K562 (cell line): ENCODE data around the gene PAX2. TPM values are rescaled to one million over a fixed set of nuclear protein-coding genes. Genes with fewer than 3 reads are reported as not detected.

ENCODE experiments used
- ATAC-seq: fragments of 200-7000 bp; cut with Tn5 transposase; 3 replicates; pipeline ENCODE4 v1.9.1; 2020; ENCODE audit warnings: moderate library complexity
- BruUV-seq: library from RNA; stranded (reverse); fragments of 400-500 nt; replicated peaks from 2 replicates; lab custom pipeline; 2021; lab: Mats Ljungman, UMichigan
- CTCF ChIA-PET: fragments of 300-600 bp; formaldehyde crosslinking; extraction: SDS; loops from one replicate; lab custom pipeline; 2021; ENCODE audit warnings: low intra/inter-chr PET ratio; lab: Yijun Ruan, JAX
- POLR2A ChIA-PET: fragments of 300-600, 350-650 bp; sonication (Branson Sonifier 250); formaldehyde crosslinking; extraction: SDS; loops from one replicate; lab custom pipeline; 2021; ENCODE audit warnings: antibody characterized with exemption, inconsistent platforms; lab: Yijun Ruan, JAX
- DNase-seq, 4 experiments: peaks; one replicate each; pipeline versions ENCODE4 v3.0.0 to v3.0.0-alpha.2; 2011 to 2018; ENCODE audit warnings: low spot score in 3 of 4, mixed read lengths in 3 of 4; ENCODE audit errors: extremely low read depth in 1 of 4
- FAIRE-seq: peaks from 2 replicates; lab custom pipeline; 2011; peaks lifted over from hg19 to GRCh38; lab: Jason Lieb, UNC
- H2AFZ ChIP-seq: 2 replicates; pipeline ENCODE4 v1.6.0; 2011; ENCODE audit warnings: low read depth, low read length, control low read depth, inconsistent platforms
- H3K27ac ChIP-seq: fragments of 200-600 bp; 3 replicates; pipeline ENCODE4 v1.8.0; 2011; ENCODE audit warnings: low read depth, mild to moderate bottlenecking, control low read depth, inconsistent platforms, low read length, moderate library complexity, mixed read lengths; ENCODE audit errors: extremely low read depth
- H3K27me3 ChIP-seq, 2 experiments: fragments of 300-600 bp in 1 of 2; 2 replicates in 1 of 2; 3 replicates in 1 of 2; pipeline versions ENCODE4 v1.6.0 to v1.8.0; 2011; ENCODE audit warnings: inconsistent platforms in 2 of 2, low read length in 2 of 2, mild to moderate bottlenecking in 1 of 2, mixed read lengths in 1 of 2, moderate library complexity in 1 of 2; ENCODE audit not compliant: control insufficient read depth in 2 of 2, insufficient read depth in 2 of 2
- H3K36me3 ChIP-seq: fragments of 300-600 bp; 3 replicates; pipeline ENCODE4 v1.8.0; 2011; ENCODE audit warnings: mild to moderate bottlenecking, low read length, inconsistent platforms; ENCODE audit not compliant: control insufficient read depth, insufficient read depth
- H3K4me1 ChIP-seq, 2 experiments: fragments of 200-600 bp in 1 of 2; replicated peaks in 1 of 2; 2 replicates in 1 of 2; 3 replicates in 1 of 2; pipeline versions ENCODE4 v1.5.1 to v1.8.0; 2011; ENCODE audit warnings: inconsistent platforms in 2 of 2, low read length in 2 of 2, mild to moderate bottlenecking in 1 of 2, mixed read lengths in 1 of 2, moderate library complexity in 1 of 2; ENCODE audit not compliant: control insufficient read depth in 2 of 2, insufficient read depth in 2 of 2
- H3K4me2 ChIP-seq: 2 replicates; pipeline ENCODE4 v1.6.1; 2011; ENCODE audit warnings: low read length, control low read depth, inconsistent platforms, mixed read lengths; ENCODE audit not compliant: insufficient read depth
- H3K4me3 ChIP-seq: fragments of 200-600 bp; sonication (generic), shearing (Covaris generic); 2 replicates; pipeline ENCODE4 v1.5.1; 2016; ENCODE audit warnings: control low read depth, inconsistent platforms
- H3K79me2 ChIP-seq: fragments of 200-600 bp; 3 replicates; pipeline ENCODE4 v1.8.0; 2011; ENCODE audit warnings: low read length, inconsistent platforms; ENCODE audit not compliant: control insufficient read depth, insufficient read depth
- H3K9ac ChIP-seq, 2 experiments: 2 replicates each; pipeline versions ENCODE4 v1.6.0 to v1.6.1; 2011; ENCODE audit warnings: low read depth in 2 of 2, low read length in 2 of 2, control low read depth in 1 of 2, inconsistent platforms in 1 of 2, mild to moderate bottlenecking in 1 of 2, mixed read lengths in 1 of 2; ENCODE audit not compliant: insufficient read depth in 1 of 2
- H3K9me1 ChIP-seq: one replicate; pipeline ENCODE4 v1.6.0; 2011; ENCODE audit warnings: inconsistent platforms, mild to moderate bottlenecking, low read length, moderate library complexity; ENCODE audit not compliant: control insufficient read depth, insufficient read depth
- H3K9me3 ChIP-seq: replicated peaks from 2 replicates; pipeline ENCODE4 v1.5.1; 2011; ENCODE audit warnings: low read depth, low read length, inconsistent platforms; ENCODE audit not compliant: control insufficient read depth, insufficient read depth
- H4K20me1 ChIP-seq: replicated peaks from 2 replicates; pipeline ENCODE4 v1.6.1; 2011; ENCODE audit warnings: low read length, inconsistent platforms, mixed read lengths; ENCODE audit not compliant: control insufficient read depth, insufficient read depth
- ETV1 ChIP-seq: fragments of 450-650 bp; conservative IDR thresholded peaks from 2 replicates; pipeline ENCODE4 v1.6.1; 2016; ENCODE audit warnings: missing genetic modification characterization, control low read depth, low read depth, missing compliant biosample characterization
- HIVEP1 ChIP-seq: fragments of 250-450 bp; sonication (Bioruptor Pico); IDR thresholded peaks from 2 replicates; pipeline ENCODE4 v1.4.0; 2020; ENCODE audit warnings: mild to moderate bottlenecking
- MED1 ChIP-seq: sonication (generic); formaldehyde crosslinking; IDR thresholded peaks from 2 replicates; pipeline ENCODE4 v1.8.1; 2023; ENCODE audit warnings: missing genetic modification reagents, borderline replicate concordance
- NFE2 ChIP-seq: IDR thresholded peaks from 2 replicates; pipeline ENCODE4 v1.6.1; 2014; ENCODE audit warnings: antibody characterized with exemption, low read depth
- NFYB ChIP-seq: IDR thresholded peaks from 2 replicates; pipeline ENCODE4 v1.6.1; 2011; ENCODE audit warnings: mild to moderate bottlenecking, moderate library complexity; ENCODE audit not compliant: insufficient read length; ENCODE audit errors: extremely low read depth
- NR2F6 ChIP-seq: fragments of 450-650 bp; formaldehyde crosslinking; IDR thresholded peaks from 2 replicates; pipeline ENCODE4 v1.4.0; 2020; ENCODE audit warnings: mild to moderate bottlenecking
- RBFOX2 ChIP-seq: fragments of 200-400 bp; formaldehyde crosslinking; IDR thresholded peaks from 2 replicates; pipeline ENCODE4 v1.6.1; 2017; ENCODE audit warnings: low read depth, mild to moderate bottlenecking, low read length, moderate library complexity
- ZNF12 ChIP-seq: sonication (generic); formaldehyde crosslinking; IDR thresholded peaks from 2 replicates; pipeline ENCODE4 v1.4.0; 2020; ENCODE audit warnings: mild to moderate bottlenecking, missing genetic modification reagents
- ZNF232 ChIP-seq: sonication (generic); formaldehyde crosslinking; IDR thresholded peaks from 2 replicates; pipeline ENCODE4 v1.8.0; 2022; ENCODE audit warnings: mild to moderate bottlenecking, missing genetic modification reagents
- WGBS: fragments of 100-300 bp; shearing (Covaris generic); methylation state at CpG from one replicate; pipeline ENCODE4 v1.1.6; 2016; ENCODE audit warnings: low coverage, mixed read lengths; ENCODE audit not compliant: insufficient coverage; ENCODE audit errors: missing lambda C conversion rate; 5-methylcytosine and 5-hydroxymethylcytosine counted together
- in situ Hi-C: fragments of 300-500 bp; cut with MboI; formaldehyde crosslinking; loops from 4 replicates; pipeline ENCODE4 v1.15.0; 2018; ENCODE audit warnings: inconsistent platforms, mixed read lengths
- intact Hi-C: fragments of 100-400 bp; cut with micrococcal nuclease; formaldehyde crosslinking; loops from 2 replicates; pipeline ENCODE4 v1.14.2; 2022
- polyA plus RNA-seq, 8 experiments: library from polyadenylated mRNA; depleted of rRNA in 4 of 8; stranded (reverse) in 5 of 8; unstranded in 3 of 8; fragments of >200 nt; fragmentation: Nextera tagmentation in 2 of 8; fragmentation: Illumina TruSeq in 1 of 8; extraction: Ambion mirVana in 2 of 8; extraction: Trizol in 1 of 8; gene quantifications; 2 replicates each; pipeline versions ENCODE4 v1.2.1 to v1.2.3, GENCODE V29; 2011 to 2014; ENCODE audit warnings: inconsistent platforms in 1 of 8, missing spikeins in 1 of 8
- total RNA-seq, 7 experiments: library from RNA; depleted of rRNA in 6 of 7; stranded (reverse); fragments of >200 nt in 6 of 7; fragmentation: Illumina TruSeq in 2 of 7; extraction: Trizol in 2 of 7; gene quantifications; 2 replicates each; pipeline versions ENCODE4 v1.2.1 to v1.2.3, GENCODE V29; 2011 to 2021; ENCODE audit warnings: low replicate concordance in 1 of 7
- TF ChIP-seq, protein P1 (sequence below): fragments of 450-650 bp; IDR thresholded peaks from 2 replicates; pipeline ENCODE4 v1.6.1; 2016; ENCODE audit warnings: missing biosample characterization, missing genetic modification characterization
- TF ChIP-seq, protein P2 (sequence below): sonication (generic); formaldehyde crosslinking; IDR thresholded peaks from 2 replicates; pipeline ENCODE4 v1.8.0; 2022; ENCODE audit warnings: missing genetic modification reagents, mild to moderate bottlenecking, borderline replicate concordance

PAX2 gene
- total and polyA plus RNA-seq, 9 of the 15 experiments (the other 6 are each of a cell fraction or from before 2014, with no cell fraction given) = not detected

DNA sequence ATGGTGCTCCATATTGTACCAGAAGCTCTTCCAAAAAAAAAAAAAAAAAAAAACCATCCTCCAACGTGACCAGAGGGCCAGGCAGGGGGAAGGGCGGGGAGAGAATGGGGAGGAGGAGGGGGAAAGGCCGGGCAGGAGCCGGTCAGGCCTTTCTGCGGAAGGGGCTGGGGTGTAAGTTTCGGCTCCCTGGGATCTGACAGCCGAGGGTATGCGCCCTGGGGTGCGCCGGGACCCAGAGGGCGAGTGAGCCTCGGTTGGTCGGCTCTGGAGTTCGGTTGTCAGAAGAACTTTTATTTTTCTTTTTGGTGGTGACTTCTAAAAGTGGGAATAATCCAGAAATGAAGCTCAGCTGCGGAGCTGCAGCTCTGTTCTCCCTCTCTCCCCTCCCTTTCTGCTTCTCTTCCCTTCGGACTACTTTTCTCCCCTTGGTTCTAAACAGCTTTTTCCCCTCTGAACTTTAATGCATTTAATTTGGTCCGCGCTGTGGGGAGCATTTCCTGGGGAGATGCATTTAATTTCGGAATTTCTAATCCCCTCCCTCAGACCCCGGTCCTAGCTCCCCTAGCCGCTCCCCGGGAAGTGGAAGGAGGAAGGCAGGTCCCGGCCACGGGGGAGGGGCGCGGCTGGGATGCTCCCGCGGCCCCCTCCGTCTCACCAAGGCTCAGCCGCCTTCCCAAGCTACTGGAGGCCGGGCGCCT, 3.9 kb upstream of the PAX2 start:
- H3K27me3 ChIP-seq = peaks cover 24 to 78% of the 10 kb centered on the region in 2 experiments; a peak in 4 of 5 replicates
- FAIRE-seq = no peak

More for the DNA sequence above, 3.9 kb upstream of the PAX2 start:
- H2AFZ ChIP-seq = no peak overlapping the region
- no TSS peak for BruUV-seq
- ChIA-PET CTCF (no interaction called here), POLR2A (interaction anchor here (0.7 kb wide), 2 partner anchors 10 to 217 kb away, joined by 3 to 4 read pairs; no protein-coding TSS in a partner anchor)
- no peak overlapping the region for H3K4me2 ChIP-seq
- no peaks in the 10 kb centered on the region for H3K36me3 ChIP-seq
- no peak overlapping the region for H3K9ac ChIP-seq
- no peak for ATAC-seq
- H3K27ac ChIP-seq = no peak overlapping the region
- no peak overlapping the region for H3K4me3 ChIP-seq
- DNase-seq = no peak
- no peaks in the 10 kb centered on the region for H3K9me3 ChIP-seq
- WGBS = 0% methylated on average over 11 of the region's 32 CpGs
- H4K20me1 ChIP-seq = peaks cover 11% of the 10 kb centered on the region; the same call in 1 of the 2 replicates
- intact Hi-C loops = loop anchor here (2.0 to 5.0 kb wide), 2 partner anchors 69 to 179 kb away; no protein-coding TSS in a partner anchor
- no peaks in the 10 kb centered on the region for H3K79me2 ChIP-seq
- H3K4me1 ChIP-seq = peaks cover 0 to 31% of the 10 kb centered on the region in 2 experiments; a peak in 2 of 5 replicates
- TF ChIP-seq RBFOX2 = no peak
- no peak for TF ChIP-seq HIVEP1
- TF ChIP-seq, protein P1, sequence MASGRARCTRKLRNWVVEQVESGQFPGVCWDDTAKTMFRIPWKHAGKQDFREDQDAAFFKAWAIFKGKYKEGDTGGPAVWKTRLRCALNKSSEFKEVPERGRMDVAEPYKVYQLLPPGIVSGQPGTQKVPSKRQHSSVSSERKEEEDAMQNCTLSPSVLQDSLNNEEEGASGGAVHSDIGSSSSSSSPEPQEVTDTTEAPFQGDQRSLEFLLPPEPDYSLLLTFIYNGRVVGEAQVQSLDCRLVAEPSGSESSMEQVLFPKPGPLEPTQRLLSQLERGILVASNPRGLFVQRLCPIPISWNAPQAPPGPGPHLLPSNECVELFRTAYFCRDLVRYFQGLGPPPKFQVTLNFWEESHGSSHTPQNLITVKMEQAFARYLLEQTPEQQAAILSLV = no peak
- TF ChIP-seq, protein P2, sequence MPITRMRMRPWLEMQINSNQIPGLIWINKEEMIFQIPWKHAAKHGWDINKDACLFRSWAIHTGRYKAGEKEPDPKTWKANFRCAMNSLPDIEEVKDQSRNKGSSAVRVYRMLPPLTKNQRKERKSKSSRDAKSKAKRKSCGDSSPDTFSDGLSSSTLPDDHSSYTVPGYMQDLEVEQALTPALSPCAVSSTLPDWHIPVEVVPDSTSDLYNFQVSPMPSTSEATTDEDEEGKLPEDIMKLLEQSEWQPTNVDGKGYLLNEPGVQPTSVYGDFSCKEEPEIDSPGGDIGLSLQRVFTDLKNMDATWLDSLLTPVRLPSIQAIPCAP (CRISPR knock-in tag) = no peak
- TF ChIP-seq NFYB = no peak
- no peak for TF ChIP-seq ZNF12 (CRISPR knock-in tag)
- no peak for TF ChIP-seq NR2F6 (CRISPR knock-in tag)
- TF ChIP-seq NFE2 = no peak
- TF ChIP-seq ZNF232 (CRISPR knock-in tag) = no peak
- no peak for TF ChIP-seq ETV1 (tag)
- no peak for TF ChIP-seq MED1 (CRISPR knock-in tag)
- in situ Hi-C loops = loop anchor here (5.0 kb wide), 1 partner anchor 179 kb away; no protein-coding TSS in a partner anchor
- H3K9me1 ChIP-seq = no peaks in the 10 kb centered on the region
